ENCODE results near the gene CD63. TPM values are rescaled to one million over a fixed set of nuclear protein-coding genes. Genes with fewer than 3 reads are reported as not detected.

Gene CD63
- total RNA-seq, 2 experiments from 2014 or later = 99.6 to 101 TPM

DNA sequence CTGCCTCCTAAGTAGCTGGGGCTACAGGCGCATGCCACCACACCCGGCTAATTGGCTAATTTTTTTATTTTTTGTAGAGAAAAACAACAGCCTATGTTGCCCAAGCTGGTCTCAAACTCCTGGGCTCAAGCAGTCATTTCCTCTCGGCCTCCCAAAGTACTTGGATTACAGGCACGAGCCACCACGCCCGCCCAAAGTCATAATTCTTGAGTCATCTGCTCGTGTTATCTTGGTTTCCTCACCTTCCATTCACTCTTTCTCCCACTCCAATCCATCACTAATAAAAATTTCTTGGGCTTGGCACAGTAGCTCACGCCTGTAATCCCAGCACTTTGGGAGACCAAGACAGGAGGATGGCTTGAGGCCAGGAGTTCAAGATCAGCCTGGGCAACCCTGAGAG lies 53.1 kb downstream of the CD63 start:
- DNase-seq = no peak
- POLR2A ChIA-PET = interaction anchor here (0.9 kb wide), 1 partner anchor 41 kb away, joined by 3 read pairs; no protein-coding TSS in a partner anchor
- Mint-ChIP-seq H3K36me3 (ENCODE audit: low read depth) (no peaks in the 10 kb centered on the region), H3K27ac (no peak overlapping the region), H3K9me3 (no peaks in the 10 kb centered on the region), H3K27me3 (peaks cover 5% of the 10 kb centered on the region), H3K4me3 (no peak overlapping the region), H3K4me1 (ENCODE audit: low read depth) (no peaks in the 10 kb centered on the region)
- intact Hi-C loops (cut with micrococcal nuclease) = no loop called here
- TF ChIP-seq CTCF (IDR thresholded peaks at IDR 0.05) = no peak
- no peak for ATAC-seq
- CTCF ChIA-PET = interaction anchor here (1.0 to 3.2 kb wide), 3 partner anchors 13 to 30 kb away, joined by 3 to 17 read pairs (median 3); no protein-coding TSS in a partner anchor

Other genes with a start within 250 kb of the CD63 start
- gene OR6C68, start 236.6 kb downstream of the CD63 start, total RNA-seq = not detected
- not detected for gene OR6C4, start 179.4 kb downstream of the CD63 start, total RNA-seq
- not detected for gene OR2AP1, start 156.5 kb downstream of the CD63 start, total RNA-seq
- not detected for gene OR10P1, start 92.1 kb downstream of the CD63 start, total RNA-seq
- gene ITGA7, start 21.1 kb downstream of the CD63 start, total RNA-seq = 1 to 10 TPM; 4.3 to 4.8 TPM
- gene BLOC1S1, start 13.0 kb downstream of the CD63 start, total RNA-seq = 10 to 100 TPM; 79.0 to 84.6 TPM
- 1 to 10 TPM; 5.3 to 6.8 TPM for gene RDH5, start 8.6 kb downstream of the CD63 start, total RNA-seq
- gene GDF11, start 14.1 kb upstream of the CD63 start, total RNA-seq = 1 to 10 TPM; 7.4 to 9.3 TPM
- 10 to 100 TPM; 93.9 to 94.0 TPM for gene SARNP, start 88.7 kb upstream of the CD63 start, total RNA-seq
- 10 to 100 TPM; 24.2 to 27.0 TPM for gene ORMDL2, start 89.0 kb upstream of the CD63 start, total RNA-seq
- gene DNAJC14, start 100.6 kb upstream of the CD63 start, total RNA-seq = 10 to 100 TPM; 23.1 to 23.7 TPM
- gene MMP19, start 113.9 kb upstream of the CD63 start, total RNA-seq = not detected
- 10 to 100 TPM; 22.1 to 22.9 TPM for gene PYM1, start 198.9 kb upstream of the CD63 start, total RNA-seq
- 100 to 1,000 TPM; 350 to 353 TPM for gene DGKA, start 202.2 kb upstream of the CD63 start, total RNA-seq
- gene PMEL, start 237.0 kb upstream of the CD63 start, total RNA-seq = 1 to 10 TPM in 1 of 2 experiments, under 1 TPM in 1; 0.65 to 1.2 TPM
- 10 to 100 TPM; 86.7 to 90.1 TPM for gene CDK2, start 237.8 kb upstream of the CD63 start, total RNA-seq
- gene RAB5B, start 245.1 kb upstream of the CD63 start, total RNA-seq = 10 to 100 TPM; 26.0 to 32.4 TPM